Kidney (tissue), 14 donors: ENCODE data around the gene NPR2. TPM values are rescaled to one million over a fixed set of nuclear protein-coding genes. Genes with fewer than 3 reads are reported as not detected.

Source experiments
- DNase-seq, 5 donors: peaks; one replicate each; pipeline ENCODE4 v3.0.0-alpha.2; 2013 to 2020
- FAIRE-seq: peaks from 2 replicates; lab custom pipeline; 2012; peaks lifted over from hg19 to GRCh38; lab: Jason Lieb, UNC
- H3K27ac ChIP-seq, 2 donors: one replicate each; pipeline ENCODE4 v1.7.0; 2013; ENCODE audit warnings: low read depth in 2 of 2, low read length in 2 of 2, inconsistent platforms in 1 of 2
- H3K27me3 ChIP-seq: one replicate; pipeline ENCODE4 v1.7.1; 2013; ENCODE audit warnings: low read length, inconsistent platforms; ENCODE audit not compliant: control insufficient read depth, insufficient read depth
- H3K36me3 ChIP-seq, 3 donors: one replicate each; pipeline versions ENCODE4 v1.7.0 to v1.7.1; 2013; ENCODE audit warnings: low read length in 3 of 3, control low read depth in 1 of 3, inconsistent platforms in 1 of 3; ENCODE audit not compliant: insufficient read depth in 3 of 3, control insufficient read depth in 2 of 3
- H3K4me1 ChIP-seq, 3 donors: one replicate each; pipeline versions ENCODE4 v1.7.0 to v1.7.1; 2013; ENCODE audit warnings: low read length in 3 of 3, inconsistent platforms in 1 of 3, low read depth in 1 of 3; ENCODE audit not compliant: control insufficient read depth in 2 of 3, insufficient read depth in 2 of 3
- H3K4me3 ChIP-seq, 3 donors: one replicate each; pipeline versions ENCODE4 v1.7.0 to v1.8.1; 2013; ENCODE audit warnings: low read length in 3 of 3, control low read depth in 1 of 3, inconsistent platforms in 1 of 3
- H3K9ac ChIP-seq, 3 donors: one replicate each; pipeline versions ENCODE4 v1.7.0 to v1.7.1; 2013; ENCODE audit warnings: low read length in 3 of 3, control low read depth in 1 of 3, inconsistent platforms in 1 of 3
- H3K9me3 ChIP-seq, 3 donors: one replicate each; pipeline versions ENCODE4 v1.7.0 to v1.7.1; 2013; ENCODE audit warnings: low read length in 3 of 3, control low read depth in 1 of 3, inconsistent platforms in 1 of 3; ENCODE audit not compliant: control insufficient read depth in 2 of 3, insufficient read depth in 1 of 3
- CTCF ChIP-seq: IDR thresholded peaks from 3 replicates; pipeline ENCODE4 v1.5.1; 2012; ENCODE audit warnings: mild to moderate bottlenecking, moderate library complexity, borderline replicate concordance; ENCODE audit not compliant: insufficient read depth; ENCODE audit errors: extremely low read depth
- intact Hi-C: fragments of 100-400 bp; cut with DNase I; formaldehyde crosslinking; loops from one replicate; pipeline ENCODE4 v1.11.1; 2022
- polyA plus RNA-seq: library from polyadenylated mRNA; stranded (reverse); fragments of 350-450 nt; fragmentation: Illumina TruSeq; extraction: RNeasy Lipid Tissue Mini Kit (QIAGEN cat#74804); gene quantifications from one replicate; pipeline ENCODE4 v1.2.3, GENCODE V29; 2014; ENCODE audit warnings: low read depth, low replicate concordance; ENCODE audit not compliant: insufficient read depth
- total RNA-seq: library from RNA; stranded (reverse); fragmentation: NEBNext Ultra II Directional; extraction: Animal tissue kit (Norgen Biotek cat#: 25700); gene quantifications from one replicate; pipeline ENCODE4 v1.2.1, GENCODE V29; 2021
- donor health status: control.
- donor health status: control.
- donor health status: control.
- donor health status: control.
- donor health status: control.
- donor health status: DM: yes; HTN: yes; CAD: no.
- donor health status: Normal renal cell carcinoma (clear cell type).

Gene NPR2
- total and polyA plus RNA-seq, 2 donors from 2014 or later = 11.4 to 17.0 TPM

- H3K9me3 ChIP-seq = no peaks in the 10 kb centered on the region
- H3K4me3 ChIP-seq = peak overlapping the region; percentile 77 to 91 (median 82)
- no peak for TF ChIP-seq CTCF
- DNase-seq = no peak
- intact Hi-C loops = no loop called here
- H3K9ac ChIP-seq = peak overlapping the region in 2 of 3 donors; percentile 83 to 94
- H3K27me3 ChIP-seq = no peaks in the 10 kb centered on the region
- no peak for FAIRE-seq
- peaks cover 11 to 38% (median 31%) of the 10 kb centered on the region in 3 donors for H3K36me3 ChIP-seq
- H3K27ac ChIP-seq = peak overlapping the region; percentile 0 to 90
- H3K4me1 ChIP-seq = peaks cover 0 to 23% (median 8%) of the 10 kb centered on the region in 3 donors
These were observed 41.2 kb upstream of the NPR2 start for GRCh38 chr9:35750256-35750531.

- H3K27me3 ChIP-seq = no peaks in the 10 kb centered on the region
- intact Hi-C loops = no loop called here
- peaks cover 0 to 19% (median 4%) of the 10 kb centered on the region in 3 donors for H3K4me1 ChIP-seq
- no peaks in the 10 kb centered on the region for H3K9me3 ChIP-seq
- no peak overlapping the region for H3K27ac ChIP-seq
- no peak for TF ChIP-seq CTCF
- H3K36me3 ChIP-seq = peaks cover 11 to 38% (median 31%) of the 10 kb centered on the region in 3 donors
- no peak overlapping the region for H3K4me3 ChIP-seq
- DNase-seq (no peak), FAIRE-seq (no peak)
- no peak overlapping the region for H3K9ac ChIP-seq
These were observed 37.9 kb upstream of the NPR2 start for GRCh38 chr9:35753466-35753865.

GRCh38 chr9:35754264-35754663, 37.1 kb upstream of the NPR2 start, which contains the start of gene MSMP:
Gene MSMP (minus strand): TSS chr9:35754276. CDS start chr9:35754129, 147 bp downstream.
- no peak for DNase-seq
- TF ChIP-seq CTCF = no peak
- no peaks in the 10 kb centered on the region for H3K27me3 ChIP-seq
- no peaks in the 10 kb centered on the region for H3K9me3 ChIP-seq
- no peak within 1 kb of the TSS for H3K9ac ChIP-seq
- FAIRE-seq = no peak
- H3K4me1 ChIP-seq = peaks cover 0 to 19% (median 4%) of the 10 kb centered on the region in 3 donors
- peaks cover 11 to 38% (median 31%) of the 10 kb centered on the region in 3 donors for H3K36me3 ChIP-seq
- intact Hi-C loops = no loop called here
- H3K27ac ChIP-seq = no peak within 1 kb of the TSS
- no peak within 1 kb of the TSS for H3K4me3 ChIP-seq

- no peak overlapping the region for H3K4me3 ChIP-seq
- H3K27me3 ChIP-seq = no peaks in the 10 kb centered on the region
- H3K4me1 ChIP-seq = peaks cover 0 to 15% (median 4%) of the 10 kb centered on the region in 3 donors
- FAIRE-seq (no peak), DNase-seq (no peak)
- H3K27ac ChIP-seq = no peak overlapping the region
- H3K36me3 ChIP-seq = peaks cover 11 to 38% (median 31%) of the 10 kb centered on the region in 3 donors
- no peak overlapping the region for H3K9ac ChIP-seq
- intact Hi-C loops = no loop called here
- no peaks in the 10 kb centered on the region for H3K9me3 ChIP-seq
- no peak for TF ChIP-seq CTCF
These were observed 36.3 kb upstream of the NPR2 start for GRCh38 chr9:35755071-35755470.
